IMR-90 (cell line): ENCODE results near the gene HAVCR1. TPM values are rescaled to one million over a fixed set of nuclear protein-coding genes. Genes with fewer than 3 reads are reported as not detected.

Experiments
- ATAC-seq: fragments of 200-7000 bp; cut with Tn5 transposase; 2 replicates; pipeline ENCODE4 v1.9.1; 2020; ENCODE audit warnings: low read depth, mild to moderate bottlenecking, moderate library complexity
- BruUV-seq: library from RNA; stranded (reverse); fragments of 400-500 nt; replicated peaks from 2 replicates; lab custom pipeline; 2021; lab: Mats Ljungman, UMichigan
- CTCF ChIA-PET: fragments of 300-600 bp; formaldehyde crosslinking; extraction: SDS; loops from one replicate; lab custom pipeline; 2021; ENCODE audit warnings: antibody characterized with exemption; lab: Yijun Ruan, JAX
- POLR2A ChIA-PET: fragments of 300-600 bp; sonication (Branson Sonifier 250); formaldehyde crosslinking; loops from one replicate; lab custom pipeline; 2022; ENCODE audit warnings: antibody characterized with exemption; ENCODE audit not compliant: unreplicated experiment; lab: Charles Lee
- DNase-seq: peaks from one replicate; pipeline ENCODE4 v3.0.0; 2013
- H2AFZ ChIP-seq: replicated peaks from 2 replicates; pipeline ENCODE3; 2013; ENCODE audit warnings: low read length, mild to moderate bottlenecking; ENCODE audit not compliant: poor library complexity
- H2AK5ac ChIP-seq: 2 replicates; pipeline ENCODE4 v1.6.1; 2013; ENCODE audit warnings: low read depth, low read length, inconsistent platforms
- H2AK9ac ChIP-seq: replicated peaks from 2 replicates; pipeline ENCODE3; 2013; ENCODE audit warnings: mild to moderate bottlenecking, low read depth, low read length, moderate library complexity; ENCODE audit not compliant: poor library complexity
- H2BK120ac ChIP-seq: 2 replicates; pipeline ENCODE4 v1.6.1; 2013; ENCODE audit warnings: low read depth, low read length, inconsistent platforms
- H2BK15ac ChIP-seq: 3 replicates; pipeline ENCODE4 v1.6.1; 2013; ENCODE audit warnings: low read depth, low read length, inconsistent platforms
- H2BK20ac ChIP-seq: 2 replicates; pipeline ENCODE4 v1.6.1; 2013; ENCODE audit warnings: low read depth, mild to moderate bottlenecking, inconsistent platforms, low read length, moderate library complexity
- H2BK5ac ChIP-seq: 2 replicates; pipeline ENCODE4 v1.6.1; 2013; ENCODE audit warnings: mild to moderate bottlenecking, low read depth, low read length, inconsistent platforms; ENCODE audit not compliant: poor library complexity, severe bottlenecking
- H3K14ac ChIP-seq: replicated peaks from 2 replicates; pipeline ENCODE4 v1.6.1; 2013; ENCODE audit warnings: low read depth, low read length, inconsistent platforms
- H3K18ac ChIP-seq: 2 replicates; pipeline ENCODE4 v1.6.1; 2013; ENCODE audit warnings: low read depth, low read length, control low read depth
- H3K23ac ChIP-seq: 2 replicates; pipeline ENCODE4 v1.6.1; 2013; ENCODE audit warnings: low read depth, low read length, inconsistent platforms
- H3K27ac ChIP-seq: 2 replicates; pipeline ENCODE4 v1.5.1; 2013; ENCODE audit warnings: mild to moderate bottlenecking, control low read depth, low read length; ENCODE audit not compliant: insufficient read depth
- H3K27me3 ChIP-seq: 2 replicates; pipeline ENCODE4 v1.6.1; 2013; ENCODE audit warnings: low read length; ENCODE audit not compliant: control insufficient read depth, insufficient read depth
- H3K36me3 ChIP-seq: 2 replicates; pipeline ENCODE4 v1.6.1; 2013; ENCODE audit warnings: low read length, mixed read lengths; ENCODE audit not compliant: control insufficient read depth, insufficient read depth
- H3K4ac ChIP-seq: 2 replicates; pipeline ENCODE4 v1.6.1; 2013; ENCODE audit warnings: low read depth, low read length, inconsistent platforms
- H3K4me1 ChIP-seq: 2 replicates; pipeline ENCODE4 v1.6.1; 2013; ENCODE audit warnings: low read length, mixed read lengths; ENCODE audit not compliant: control insufficient read depth, insufficient read depth
- H3K4me2 ChIP-seq: 2 replicates; pipeline ENCODE4 v1.6.1; 2013; ENCODE audit warnings: low read depth, mild to moderate bottlenecking, control low read depth, low read length, moderate library complexity
- H3K4me3 ChIP-seq: 2 replicates; pipeline ENCODE4 v1.5.1; 2013; ENCODE audit warnings: low read depth, mild to moderate bottlenecking, control low read depth, low read length, moderate library complexity; ENCODE audit not compliant: insufficient read depth
- H3K56ac ChIP-seq: 2 replicates; pipeline ENCODE4 v1.6.1; 2013; ENCODE audit warnings: low read length, inconsistent platforms; ENCODE audit not compliant: insufficient read depth; ENCODE audit errors: extremely low read depth
- H3K79me1 ChIP-seq, 2 experiments: 2 replicates each; pipeline ENCODE4 v1.6.1; 2013; ENCODE audit warnings: low read length in 2 of 2, inconsistent platforms in 1 of 2, low read depth in 1 of 2
- H3K9ac ChIP-seq: 2 replicates; pipeline ENCODE4 v1.6.1; 2013; ENCODE audit warnings: low read depth, low read length, control low read depth
- H3K9me1 ChIP-seq: 2 replicates; pipeline ENCODE4 v1.6.1; 2013; ENCODE audit warnings: low read length, inconsistent platforms; ENCODE audit not compliant: insufficient read depth
- H3K9me3 ChIP-seq: 2 replicates; pipeline ENCODE4 v1.6.1; 2013; ENCODE audit warnings: low read length; ENCODE audit not compliant: control insufficient read depth, insufficient read depth
- H4K20me1 ChIP-seq: 2 replicates; pipeline ENCODE4 v1.6.1; 2013; ENCODE audit warnings: low read length, inconsistent platforms; ENCODE audit not compliant: insufficient read depth
- H4K5ac ChIP-seq: 2 replicates; pipeline ENCODE4 v1.6.1; 2013; ENCODE audit warnings: mild to moderate bottlenecking, low read depth, low read length, control low read depth
- H4K8ac ChIP-seq, 2 experiments: 2 replicates each; pipeline ENCODE4 v1.6.1; 2013; ENCODE audit warnings: low read depth in 2 of 2, low read length in 2 of 2, control low read depth in 1 of 2, inconsistent platforms in 1 of 2
- H4K91ac ChIP-seq: 2 replicates; pipeline ENCODE4 v1.6.1; 2013; ENCODE audit warnings: low read depth, low read length, inconsistent platforms; ENCODE audit not compliant: insufficient read depth
- BHLHE40 ChIP-seq: fragments of 150-350 bp; IDR thresholded peaks from 2 replicates; pipeline ENCODE4 v1.6.1; 2016; ENCODE audit warnings: mild to moderate bottlenecking, low read depth, low read length
- CEBPB ChIP-seq: IDR thresholded peaks from 2 replicates; pipeline ENCODE4 v1.6.1; 2012; ENCODE audit warnings: low read depth, low read length, improper control_type of control experiment
- CHD1 ChIP-seq: IDR thresholded peaks from 2 replicates; pipeline ENCODE4 v1.6.1; 2012; ENCODE audit warnings: low read depth, low read length, improper control_type of control experiment
- CTCF ChIP-seq: conservative IDR thresholded peaks from 2 replicates; pipeline ENCODE4 v1.5.1; 2012; ENCODE audit warnings: mild to moderate bottlenecking, low read depth, low read length, improper control_type of control experiment
- MXI1 ChIP-seq: IDR thresholded peaks from 2 replicates; pipeline ENCODE4 v1.6.1; 2012; ENCODE audit warnings: low read depth, mild to moderate bottlenecking, low read length, moderate library complexity, borderline replicate concordance
- NFE2L2 ChIP-seq: fragments of 150-350 bp; IDR thresholded peaks from 2 replicates; pipeline ENCODE4 v1.6.1; 2016; ENCODE audit warnings: low read depth, mild to moderate bottlenecking, low read length
- POLR2A ChIP-seq: IDR thresholded peaks from 2 replicates; pipeline ENCODE4 v1.6.1; 2012; ENCODE audit warnings: mild to moderate bottlenecking, low read depth, low read length
- RFX5 ChIP-seq: IDR thresholded peaks from 2 replicates; pipeline ENCODE4 v1.8.0; 2012; ENCODE audit warnings: low read depth, mild to moderate bottlenecking, low read length, moderate library complexity
- SMC3 ChIP-seq: fragments of 150-350 bp; IDR thresholded peaks from 2 replicates; pipeline ENCODE4 v1.6.1; 2016; ENCODE audit warnings: low read depth, mild to moderate bottlenecking, antibody characterized with exemption, low read length, moderate library complexity
- USF2 ChIP-seq: fragments of 150-350 bp; IDR thresholded peaks from 2 replicates; pipeline ENCODE4 v1.6.1; 2017; ENCODE audit warnings: mild to moderate bottlenecking, antibody characterized with exemption, low read length, low read depth
- WGBS, 2 experiments: methylation state at CpG; one replicate each; pipeline versions ENCODE4 v1.1.5 to v1.1.7; 2013; ENCODE audit warnings: missing lambda C conversion rate in 2 of 2; ENCODE audit not compliant: insufficient read length in 1 of 2; ENCODE audit errors: extremely low coverage in 2 of 2; 5-methylcytosine and 5-hydroxymethylcytosine counted together
- dilution Hi-C: fragments of 300-500 bp; cut with HindIII; formaldehyde crosslinking; loops from one replicate; pipeline ENCODE4 v1.14.3; 2018; ENCODE audit warnings: low sequenced_read_pairs; ENCODE audit not compliant: unreplicated experiment
- in situ Hi-C: fragments of 300-500 bp; cut with MboI; formaldehyde crosslinking; loops from 3 replicates; pipeline ENCODE4 v1.14.3; 2019; ENCODE audit warnings: low sequenced_read_pairs, inconsistent platforms, mixed read lengths
- intact Hi-C: fragments of 100-400 bp; cut with micrococcal nuclease; formaldehyde crosslinking; loops from 2 replicates; pipeline ENCODE4 v1.10.0; 2022
- polyA plus RNA-seq, 3 experiments: library from polyadenylated mRNA; depleted of rRNA; stranded (reverse); fragments of >200 nt; gene quantifications; 2 replicates each; pipeline ENCODE4 v1.2.3, GENCODE V29; 2012; ENCODE audit warnings: low replicate concordance in 1 of 3
- total RNA-seq: library from RNA; depleted of rRNA; stranded (reverse); fragments of >200 nt; gene quantifications from 2 replicates; pipeline ENCODE4 v1.2.3, GENCODE V29; 2012
- TF ChIP-seq, protein P1 (sequence below): fragments of 150-350 bp; IDR thresholded peaks from 2 replicates; pipeline ENCODE4 v1.6.1; 2016; ENCODE audit warnings: low read depth, mild to moderate bottlenecking, low read length, moderate library complexity, borderline replicate concordance

HAVCR1 gene
- total and polyA plus RNA-seq, 2 of the 4 experiments (the other 2 are of a cell fraction): not detected

DNA sequence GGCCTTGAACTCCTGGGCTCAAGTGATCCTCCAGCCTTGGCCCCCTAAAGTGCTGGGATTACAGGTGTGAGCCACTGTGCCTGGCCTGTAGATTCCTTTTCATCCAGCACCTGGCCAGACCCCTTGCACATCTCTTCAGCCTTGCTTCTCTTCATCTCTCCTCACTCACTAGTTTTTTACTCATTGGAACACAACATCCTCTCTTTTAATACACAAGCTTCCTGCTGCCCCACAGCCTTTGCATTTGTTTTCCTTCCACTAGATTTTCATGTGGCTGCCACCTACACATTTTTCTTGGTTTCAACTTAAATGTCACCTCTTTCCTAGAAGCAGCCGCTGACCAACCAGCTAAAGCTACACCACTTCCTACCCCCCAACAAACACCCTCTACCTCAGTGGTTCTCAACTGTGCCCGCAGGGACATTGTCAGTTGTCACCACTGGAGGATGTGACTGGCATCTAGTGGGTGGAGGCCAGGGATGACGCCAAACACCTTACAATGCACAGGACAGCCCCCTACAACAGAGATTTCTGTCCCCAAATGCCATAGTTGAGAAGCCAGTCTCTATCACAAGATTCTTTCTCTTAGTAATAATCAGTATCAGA, 33.7 kb downstream of the HAVCR1 start:
- Histone ChIP-seq H3K4me3 (no peak overlapping the region), H2AK5ac (no peak overlapping the region), H3K36me3 (no peaks in the 10 kb centered on the region), H3K9ac (no peak overlapping the region), H2AFZ (no peak overlapping the region), H3K14ac (no peak overlapping the region), H2BK15ac (no peak overlapping the region), H3K9me1 (no peaks in the 10 kb centered on the region), H2BK5ac (no peak overlapping the region), H2BK120ac (no peak overlapping the region), H4K8ac (no peak overlapping the region), H3K9me3 (0 out of 2 replicates have a peak, but pooled peaks cover 2% of the 10 kb centered on the region), H3K56ac (no peak overlapping the region), H3K27ac (no peak overlapping the region), H2AK9ac (no peak overlapping the region), H3K79me1 (no peaks in the 10 kb centered on the region), H4K5ac (no peak overlapping the region), H4K20me1 (no peaks in the 10 kb centered on the region), H2BK20ac (no peak overlapping the region), H4K91ac (no peak overlapping the region), H3K23ac (no peak overlapping the region), H3K4me1 (no peaks in the 10 kb centered on the region), H3K4me2 (no peak overlapping the region), H3K18ac (no peak overlapping the region), H3K4ac (no peak overlapping the region), H3K27me3 (no peaks in the 10 kb centered on the region)
- BruUV-seq: no TSS peak
- TF ChIP-seq CHD1: no peak
- TF ChIP-seq CTCF: no peak
- TF ChIP-seq MXI1: no peak
- no peak for TF ChIP-seq RFX5
- TF ChIP-seq SMC3: no peak
- no peak for TF ChIP-seq USF2
- TF ChIP-seq CEBPB: no peak
- no peak for TF ChIP-seq NFE2L2
- TF ChIP-seq, protein P1, sequence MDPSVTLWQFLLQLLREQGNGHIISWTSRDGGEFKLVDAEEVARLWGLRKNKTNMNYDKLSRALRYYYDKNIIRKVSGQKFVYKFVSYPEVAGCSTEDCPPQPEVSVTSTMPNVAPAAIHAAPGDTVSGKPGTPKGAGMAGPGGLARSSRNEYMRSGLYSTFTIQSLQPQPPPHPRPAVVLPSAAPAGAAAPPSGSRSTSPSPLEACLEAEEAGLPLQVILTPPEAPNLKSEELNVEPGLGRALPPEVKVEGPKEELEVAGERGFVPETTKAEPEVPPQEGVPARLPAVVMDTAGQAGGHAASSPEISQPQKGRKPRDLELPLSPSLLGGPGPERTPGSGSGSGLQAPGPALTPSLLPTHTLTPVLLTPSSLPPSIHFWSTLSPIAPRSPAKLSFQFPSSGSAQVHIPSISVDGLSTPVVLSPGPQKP: no peak
- no peak for TF ChIP-seq POLR2A
- no peak for TF ChIP-seq BHLHE40
- intact Hi-C loops: no loop called here
- ChIA-PET POLR2A (no interaction called here), CTCF (no interaction called here)
- dilution Hi-C loops: no loop called here
- no peak for ATAC-seq
- no peak for DNase-seq
- WGBS, 2 experiments: 60% methylated on average over 1 of the region's 3 CpGs; no CpG with 5 or more reads in 1 of the 2 experiments
- in situ Hi-C loops: no loop called here
